Measurements from ENCODE around the gene PCK1. TPM values are rescaled to one million over a fixed set of nuclear protein-coding genes. Genes with fewer than 3 reads are reported as not detected.

PCK1 gene
- total and polyA plus RNA-seq, 2 of the 13 experiments (the other 11 are each of a cell fraction or from before 2014, with no cell fraction given) = 6.5 to 12.6 TPM

- TF ChIP-seq ARID5B (CRISPR knock-in tag; IDR thresholded peaks at IDR 0.05) = peak; percentile 22; the same call in 1 of the 2 replicates
- no peak for TF ChIP-seq ZNF3 (CRISPR knock-in tag; IDR thresholded peaks at IDR 0.05)
- no peak for TF ChIP-seq PRPF4 (IDR thresholded peaks at IDR 0.05; ENCODE audit: low read depth, low read length, poor library complexity, severe bottlenecking)
- peak; percentile 84 for TF ChIP-seq ZNF687 (CRISPR knock-in tag; IDR thresholded peaks at IDR 0.05)
- TF ChIP-seq HOXA9 (CRISPR knock-in tag; IDR thresholded peaks at IDR 0.05; ENCODE audit: borderline replicate concordance) = no peak
- no peak for TF ChIP-seq SUZ12 (IDR thresholded peaks at IDR 0.05; ENCODE audit: low read depth, low read length)
- 0 out of 4 replicates have a peak, but pooled peaks of 1 of the 2 experiments have one; percentile 12 for TF ChIP-seq MAFK (conservative IDR thresholded peaks at IDR 0.05 in 1 of 2, IDR thresholded peaks at IDR 0.05 in 1 of 2; ENCODE audit: low read length in 2 of 2)
- TF ChIP-seq ZFYVE20 (CRISPR knock-in tag; IDR thresholded peaks at IDR 0.05; ENCODE audit: borderline replicate concordance, low read depth) = no peak
- TF ChIP-seq ZNF460 (CRISPR knock-in tag; IDR thresholded peaks at IDR 0.05; ENCODE audit: borderline replicate concordance) = peak; percentile 34
- no peak for TF ChIP-seq SATB2 (CRISPR knock-in tag; IDR thresholded peaks at IDR 0.05)
- no peak for TF ChIP-seq USF2 (IDR thresholded peaks at IDR 0.05; ENCODE audit: low read depth, low read length)
- TF ChIP-seq USF2 (CRISPR knock-in tag; IDR thresholded peaks at IDR 0.05; ENCODE audit: borderline replicate concordance) = no peak
- TF ChIP-seq SPEN (CRISPR knock-in tag; IDR thresholded peaks at IDR 0.05; ENCODE audit: low read depth) = peak; percentile 67; the same call in 1 of the 2 replicates
- TF ChIP-seq RERE (CRISPR knock-in tag; IDR thresholded peaks at IDR 0.05; ENCODE audit: low read depth) = no peak
Measured at GRCh38 chr20:57539889-57540288, 21.0 kb upstream of the PCK1 start (continued).
